Cardiac muscle cell (in vitro differentiated cells and primary cell): ENCODE data around the gene HTR2A. TPM values are rescaled to one million over a fixed set of nuclear protein-coding genes. Genes with fewer than 3 reads are reported as not detected.

ENCODE experiments used
- DNase-seq, 2 donors: peaks; one replicate each; pipeline versions ENCODE4 v3.0.0 to v3.0.0-alpha.2; 2010 to 2017; ENCODE audit warnings: low read depth in 1 of 2, low spot score in 1 of 2
- H3K27ac ChIP-seq: fragments of 200-600 bp; sonication (generic); 2 replicates; pipeline ENCODE4 v1.5.1; 2016
- H3K27me3 ChIP-seq: fragments of 200-600 bp; sonication (generic); 2 replicates; pipeline ENCODE4 v1.6.0; 2016; ENCODE audit warnings: control low read depth
- H3K36me3 ChIP-seq: fragments of 200-600 bp; sonication (generic); 2 replicates; pipeline ENCODE4 v1.5.1; 2016; ENCODE audit warnings: control low read depth
- H3K4me1 ChIP-seq: fragments of 200-600 bp; sonication (generic); 2 replicates; pipeline ENCODE4 v1.8.1; 2017; ENCODE audit warnings: low read depth, mild to moderate bottlenecking, mixed run types
- H3K4me3 ChIP-seq: fragments of 200-600 bp; sonication (generic); 2 replicates; pipeline ENCODE4 v1.5.1; 2016; ENCODE audit warnings: mild to moderate bottlenecking
- H3K9me3 ChIP-seq: fragments of 200-600 bp; sonication (generic); 2 replicates; pipeline ENCODE4 v1.5.1; 2017; ENCODE audit warnings: low read depth, mild to moderate bottlenecking, control low read depth
- CTCF ChIP-seq: IDR thresholded peaks from 2 replicates; pipeline ENCODE4 v1.5.1; 2012; ENCODE audit warnings: low read depth, mild to moderate bottlenecking, low read length
- polyA plus RNA-seq: library from polyadenylated mRNA; unstranded; fragments of >200 nt; fragmentation: Nextera tagmentation; extraction: Ambion mirVana; gene quantifications from 2 replicates; pipeline ENCODE4 v1.2.1, GENCODE V29; 2016
- total RNA-seq: library from RNA; depleted of rRNA; stranded (reverse); fragments of >200 nt; gene quantifications from 2 replicates; pipeline ENCODE4 v1.2.3, GENCODE V29; 2016

The HTR2A gene
- total RNA-seq (not detected in 2 replicates), polyA plus RNA-seq (not detected in 2 replicates)

GRCh38 chr13:46896341-46897137, at the start of gene HTR2A:
TSS of gene HTR2A (minus strand) at chr13:46897053. CDS start at chr13:46895906, 1,147 bp downstream.
- Histone ChIP-seq H3K4me1 (no peaks in the 10 kb centered on the region), H3K9me3 (no peaks in the 10 kb centered on the region), H3K36me3 (no peaks in the 10 kb centered on the region), H3K4me3 (no peak within 1 kb of the TSS), H3K27ac (no peak within 1 kb of the TSS), H3K27me3 (peaks cover 22% of the 10 kb centered on the region)
- TF ChIP-seq CTCF, result no peak
- peak; percentile 7 to 58 for DNase-seq

GRCh38 chr13:46936525-46936924, 39.7 kb upstream of the HTR2A start:
- no peak for DNase-seq
- Histone ChIP-seq H3K27ac (no peak overlapping the region), H3K9me3 (no peaks in the 10 kb centered on the region), H3K4me1 (no peaks in the 10 kb centered on the region), H3K27me3 (no peaks in the 10 kb centered on the region), H3K36me3 (no peaks in the 10 kb centered on the region), H3K4me3 (no peak overlapping the region)
- no peak for TF ChIP-seq CTCF

- H3K27me3 ChIP-seq, result no peaks in the 10 kb centered on the region
- no peak overlapping the region for H3K4me3 ChIP-seq
- H3K27ac ChIP-seq, result no peak overlapping the region
- H3K36me3 ChIP-seq, result no peaks in the 10 kb centered on the region
- no peak for TF ChIP-seq CTCF
- H3K4me1 ChIP-seq, result no peaks in the 10 kb centered on the region
- no peaks in the 10 kb centered on the region for H3K9me3 ChIP-seq
- no peak for DNase-seq
Observed at GRCh38 chr13:46934749-46935148, 37.9 kb upstream of the HTR2A start.

GRCh38 chr13:46926916-46927590, 30.2 kb upstream of the HTR2A start:
- no peaks in the 10 kb centered on the region for H3K27me3 ChIP-seq
- H3K9me3 ChIP-seq, result no peaks in the 10 kb centered on the region
- H3K4me1 ChIP-seq, result no peaks in the 10 kb centered on the region
- no peak overlapping the region for H3K27ac ChIP-seq
- TF ChIP-seq CTCF, result no peak
- H3K36me3 ChIP-seq, result no peaks in the 10 kb centered on the region
- peak in 1 of 2 donors; percentile 66 for DNase-seq
- no peak overlapping the region for H3K4me3 ChIP-seq

GRCh38 chr13:46925486-46925885, 28.6 kb upstream of the HTR2A start:
- no peak overlapping the region for H3K4me3 ChIP-seq
- H3K27me3 ChIP-seq, result no peaks in the 10 kb centered on the region
- H3K27ac ChIP-seq, result no peak overlapping the region
- H3K4me1 ChIP-seq, result no peaks in the 10 kb centered on the region
- no peaks in the 10 kb centered on the region for H3K36me3 ChIP-seq
- H3K9me3 ChIP-seq, result no peaks in the 10 kb centered on the region
- no peak for DNase-seq
- TF ChIP-seq CTCF, result no peak
